Frontal cortex (tissue), 4 donors: ENCODE data around the gene CDH8. TPM values are rescaled to one million over a fixed set of nuclear protein-coding genes. Genes with fewer than 3 reads are reported as not detected.

Experiments
- DNase-seq, 2 donors: peaks; one replicate each; pipeline ENCODE4 v3.0.0; 2012; ENCODE audit warnings: low spot score in 2 of 2
- FAIRE-seq: peaks from 2 replicates; lab custom pipeline; 2012; peaks lifted over from hg19 to GRCh38; lab: Jason Lieb, UNC
- total RNA-seq: library from RNA; depleted of rRNA; stranded (reverse); fragments of >200 nt; gene quantifications from one replicate; pipeline ENCODE4 v1.2.3, GENCODE V29; 2014
- donor health status: control.
- donor health status: control.
- donor health status: control.

Gene CDH8
- total RNA-seq, 1 donor from 2014 or later, result 39.9 TPM

GRCh38 chr16:61879306-61879705, 156.9 kb downstream of the CDH8 start:
- DNase-seq (no peak), FAIRE-seq (no peak)

GRCh38 chr16:61877436-61877835, 158.8 kb downstream of the CDH8 start:
- no peak for DNase-seq
- FAIRE-seq, result no peak

- DNase-seq (no peak), FAIRE-seq (no peak)
These were observed 163.5 kb downstream of the CDH8 start for GRCh38 chr16:61872778-61873119.

- FAIRE-seq (no peak), DNase-seq (no peak)
These were observed 164.1 kb downstream of the CDH8 start for GRCh38 chr16:61871837-61872777.

- peak; percentile 97 for FAIRE-seq
- peak in 1 of 2 donors; percentile 1 for DNase-seq
These were observed 173.8 kb downstream of the CDH8 start for GRCh38 chr16:61862221-61863155.

- no peak for FAIRE-seq
- no peak for DNase-seq
These were observed 177.2 kb downstream of the CDH8 start for GRCh38 chr16:61858988-61859387.

- DNase-seq, result no peak
- FAIRE-seq, result no peak
These were observed 193.6 kb downstream of the CDH8 start for GRCh38 chr16:61842666-61843065.

- FAIRE-seq, result no peak
- DNase-seq, result no peak
These were observed 199.3 kb downstream of the CDH8 start for GRCh38 chr16:61836804-61837393.

- no peak for DNase-seq
- no peak for FAIRE-seq
These were observed 202.2 kb downstream of the CDH8 start for GRCh38 chr16:61834082-61834481.

GRCh38 chr16:61831351-61831917, 204.8 kb downstream of the CDH8 start:
- FAIRE-seq, result no peak
- no peak for DNase-seq

GRCh38 chr16:61829631-61830030, 206.6 kb downstream of the CDH8 start:
- no peak for DNase-seq
- FAIRE-seq, result no peak

GRCh38 chr16:61823326-61823725, 212.9 kb downstream of the CDH8 start:
- FAIRE-seq (no peak), DNase-seq (no peak)

GRCh38 chr16:61820820-61821219, 215.4 kb downstream of the CDH8 start:
- FAIRE-seq (no peak), DNase-seq (no peak)

GRCh38 chr16:61820398-61820797, 215.8 kb downstream of the CDH8 start:
- DNase-seq (no peak), FAIRE-seq (no peak)

GRCh38 chr16:61818850-61819249, 217.4 kb downstream of the CDH8 start:
- no peak for FAIRE-seq
- DNase-seq, result no peak

GRCh38 chr16:61817583-61818278, 218.5 kb downstream of the CDH8 start:
- FAIRE-seq (no peak), DNase-seq (no peak)

GRCh38 chr16:61814726-61815347, 221.4 kb downstream of the CDH8 start:
- DNase-seq (no peak), FAIRE-seq (no peak)

- DNase-seq, result no peak
- no peak for FAIRE-seq
These were observed 222.9 kb downstream of the CDH8 start for GRCh38 chr16:61813339-61813738.

GRCh38 chr16:61812251-61812650, 224.0 kb downstream of the CDH8 start:
- no peak for FAIRE-seq
- DNase-seq, result no peak
